Esophagus squamous epithelium (tissue), 5 donors: ENCODE data around the gene ZFYVE26. TPM values are rescaled to one million over a fixed set of nuclear protein-coding genes. Genes with fewer than 3 reads are reported as not detected.
A peak's percentile ranks its signal among the peaks of the same experiment; 100 is the strongest.

Experiments
- DNase-seq: peaks from one replicate; lab custom pipeline; 2025; lab: John Stamatoyannopoulos, UW
- H3K27ac ChIP-seq, 4 donors: fragments of 200-600 bp; sonication (generic); one replicate each; pipeline ENCODE4 v1.5.1; 2016 to 2019; ENCODE audit warnings: mild to moderate bottlenecking in 1 of 4
- H3K27me3 ChIP-seq, 4 donors: fragments of 200-600 bp; sonication (generic); 1 replicate in 3 of 4; 2 replicates in 1 of 4; pipeline versions ENCODE4 v1.5.1 to v1.6.0; 2017 to 2021; ENCODE audit warnings: antibody characterized with exemption in 1 of 4
- H3K36me3 ChIP-seq, 3 donors: fragments of 200-600 bp; sonication (generic); one replicate each; pipeline ENCODE4 v1.5.1; 2016 to 2019
- H3K4me1 ChIP-seq, 3 donors: fragments of 200-600 bp; sonication (generic); one replicate each; pipeline ENCODE4 v1.5.1; 2017 to 2019
- H3K4me3 ChIP-seq, 4 donors: fragments of 200-600 bp; sonication (generic); 1 replicate in 3 of 4; 2 replicates in 1 of 4; pipeline ENCODE4 v1.5.1; 2016 to 2019; ENCODE audit warnings: mild to moderate bottlenecking in 2 of 4, moderate library complexity in 1 of 4
- H3K9me3 ChIP-seq, 3 donors: fragments of 200-600 bp; sonication (generic); one replicate each; pipeline ENCODE4 v1.5.1; 2016 to 2019
- POLR2A ChIP-seq, 4 donors: fragments of 450-650 bp; IDR thresholded peaks; one replicate each; pipeline ENCODE4 v1.6.1; 2017; ENCODE audit warnings: antibody characterized with exemption in 4 of 4, mild to moderate bottlenecking in 4 of 4, moderate library complexity in 3 of 4
- WGBS, 2 donors: methylation state at CpG; one replicate each; pipeline ENCODE4 v1.1.5; 2018; 5-methylcytosine and 5-hydroxymethylcytosine counted together
- intact Hi-C: fragments of 100-400 bp; cut with DNase I; formaldehyde crosslinking; loops from one replicate; pipeline ENCODE4 v1.15.0; 2022
- total RNA-seq, 4 donors: library from RNA; depleted of rRNA; stranded (reverse); fragments of >200 nt; gene quantifications; one replicate each; pipeline ENCODE4 v1.1.0, GENCODE V29; 2016
- TF ChIP-seq, protein P1 (sequence below), 6 experiments: fragments of 450-650 bp in 4 of 6; fragments of 200-600 bp in 2 of 6; sonication (generic) in 2 of 6; IDR thresholded peaks; one replicate each; pipeline ENCODE4 v1.5.1; 2016 to 2019; ENCODE audit warnings: antibody characterized with exemption in 6 of 6, mild to moderate bottlenecking in 4 of 6, moderate library complexity in 4 of 6
- donor health status: DM: yes; HTN: yes; CAD: no.

The ZFYVE26 gene
- total RNA-seq, result 10 to 100 TPM; 11.8 to 22.3 (median 16.6) TPM

GRCh38 chr14:67816326-67817002, at the start of gene ZFYVE26:
ZFYVE26 (minus strand) TSS chr14:67816590; CDS start chr14:67815963, 627 bp downstream.
- intact Hi-C loops, result no loop called here
- TF ChIP-seq, protein P1, sequence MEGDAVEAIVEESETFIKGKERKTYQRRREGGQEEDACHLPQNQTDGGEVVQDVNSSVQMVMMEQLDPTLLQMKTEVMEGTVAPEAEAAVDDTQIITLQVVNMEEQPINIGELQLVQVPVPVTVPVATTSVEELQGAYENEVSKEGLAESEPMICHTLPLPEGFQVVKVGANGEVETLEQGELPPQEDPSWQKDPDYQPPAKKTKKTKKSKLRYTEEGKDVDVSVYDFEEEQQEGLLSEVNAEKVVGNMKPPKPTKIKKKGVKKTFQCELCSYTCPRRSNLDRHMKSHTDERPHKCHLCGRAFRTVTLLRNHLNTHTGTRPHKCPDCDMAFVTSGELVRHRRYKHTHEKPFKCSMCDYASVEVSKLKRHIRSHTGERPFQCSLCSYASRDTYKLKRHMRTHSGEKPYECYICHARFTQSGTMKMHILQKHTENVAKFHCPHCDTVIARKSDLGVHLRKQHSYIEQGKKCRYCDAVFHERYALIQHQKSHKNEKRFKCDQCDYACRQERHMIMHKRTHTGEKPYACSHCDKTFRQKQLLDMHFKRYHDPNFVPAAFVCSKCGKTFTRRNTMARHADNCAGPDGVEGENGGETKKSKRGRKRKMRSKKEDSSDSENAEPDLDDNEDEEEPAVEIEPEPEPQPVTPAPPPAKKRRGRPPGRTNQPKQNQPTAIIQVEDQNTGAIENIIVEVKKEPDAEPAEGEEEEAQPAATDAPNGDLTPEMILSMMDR (IDR thresholded peaks at IDR 0.05), result no peak
- peak in 1 of 4 donors; percentile 50 for TF ChIP-seq POLR2A (IDR thresholded peaks at IDR 0.05)
- peak; percentile 68 for DNase-seq
- H3K9me3 ChIP-seq, result no peaks in the 10 kb centered on the region
- H3K4me3 ChIP-seq, result peak within 1 kb of the TSS; percentile 73 to 86 (median 78)
- 0 to 1% methylated on average over 13 to 26 of the region's 26 CpGs for WGBS, 2 donors
- peak within 1 kb of the TSS; percentile 78 to 93 (median 84) for H3K27ac ChIP-seq
- peaks cover 5 to 51% (median 22%) of the 10 kb centered on the region in 3 donors for H3K4me1 ChIP-seq
- no peaks in the 10 kb centered on the region for H3K27me3 ChIP-seq
- peaks cover 0 to 29% (median 3%) of the 10 kb centered on the region in 3 donors for H3K36me3 ChIP-seq

- TF ChIP-seq POLR2A (IDR thresholded peaks at IDR 0.05), result no peak
- TF ChIP-seq, protein P1 (IDR thresholded peaks at IDR 0.05), result no peak
- no peak for DNase-seq
- no peaks in the 10 kb centered on the region for H3K9me3 ChIP-seq
- 70 to 86% methylated on average over 2 of the region's 2 CpGs for WGBS, 2 donors
- no peak overlapping the region for H3K27ac ChIP-seq
- no peak overlapping the region for H3K4me3 ChIP-seq
- intact Hi-C loops, result no loop called here
- peaks cover 0 to 7% (median 0%) of the 10 kb centered on the region in 3 donors for H3K4me1 ChIP-seq
- peaks cover 0 to 9% (median 0%) of the 10 kb centered on the region in 3 donors for H3K36me3 ChIP-seq
- H3K27me3 ChIP-seq, result no peaks in the 10 kb centered on the region
Observed at GRCh38 chr14:67863223-67863622, 46.8 kb upstream of the ZFYVE26 start.

GRCh38 chr14:67859169-67859749, 42.9 kb upstream of the ZFYVE26 start:
- Histone ChIP-seq H3K27me3 (no peaks in the 10 kb centered on the region), H3K27ac (no peak overlapping the region), H3K4me1 (peaks cover 0 to 7% (median 0%) of the 10 kb centered on the region in 3 donors), H3K36me3 (no peaks in the 10 kb centered on the region), H3K4me3 (no peak overlapping the region), H3K9me3 (no peaks in the 10 kb centered on the region)
- 86 to 94% methylated on average over 1 of the region's 1 CpG for WGBS, 2 donors
- TF ChIP-seq, protein P1 (IDR thresholded peaks at IDR 0.05), result no peak
- no peak for DNase-seq
- intact Hi-C loops, result no loop called here

DNA sequence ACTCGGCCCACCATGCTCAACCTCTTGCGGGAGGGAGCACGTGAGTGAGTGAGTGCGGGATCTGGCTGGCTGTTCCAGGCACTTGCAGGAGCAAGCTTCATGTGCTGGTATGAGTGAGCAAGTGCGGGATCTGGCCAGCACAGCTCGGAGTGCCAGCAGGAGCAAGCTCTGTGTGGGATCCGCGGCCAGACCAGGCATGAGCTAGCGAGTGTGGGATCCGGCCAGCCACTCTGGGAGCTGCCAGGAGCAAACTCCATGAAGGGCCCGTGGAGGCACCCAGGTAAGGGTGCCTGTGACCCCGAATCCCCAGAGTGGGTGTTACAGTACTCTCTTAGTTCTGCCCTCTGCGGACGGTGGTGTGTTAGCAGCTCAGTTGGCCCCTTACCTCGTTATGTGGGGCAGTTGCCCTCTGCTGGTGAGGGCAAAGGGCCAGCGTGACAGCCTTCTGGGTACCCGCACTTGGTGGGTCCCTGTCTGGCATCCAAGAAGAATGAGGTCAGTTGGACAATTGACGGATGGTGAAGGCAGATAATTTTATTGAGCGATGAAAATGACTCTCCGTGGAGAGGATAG, 41.5 kb upstream of the ZFYVE26 start:
- H3K27ac ChIP-seq, result no peak overlapping the region

More for the DNA sequence above, 41.5 kb upstream of the ZFYVE26 start:
- Histone ChIP-seq H3K4me3 (no peak overlapping the region), H3K36me3 (no peaks in the 10 kb centered on the region), H3K9me3 (no peaks in the 10 kb centered on the region), H3K27me3 (no peaks in the 10 kb centered on the region), H3K4me1 (no peaks in the 10 kb centered on the region)
- no peak for DNase-seq
- 95 to 96% methylated on average over 8 to 20 of the region's 20 CpGs for WGBS, 2 donors
- no peak for TF ChIP-seq POLR2A (IDR thresholded peaks at IDR 0.05)
- TF ChIP-seq, protein P1 (IDR thresholded peaks at IDR 0.05), result no peak
- intact Hi-C loops, result no loop called here
